Measurements from ENCODE around the gene CDK19.
A peak's percentile ranks its signal among the peaks of the same experiment; 100 is the strongest.

The CDK19 gene

DNA sequence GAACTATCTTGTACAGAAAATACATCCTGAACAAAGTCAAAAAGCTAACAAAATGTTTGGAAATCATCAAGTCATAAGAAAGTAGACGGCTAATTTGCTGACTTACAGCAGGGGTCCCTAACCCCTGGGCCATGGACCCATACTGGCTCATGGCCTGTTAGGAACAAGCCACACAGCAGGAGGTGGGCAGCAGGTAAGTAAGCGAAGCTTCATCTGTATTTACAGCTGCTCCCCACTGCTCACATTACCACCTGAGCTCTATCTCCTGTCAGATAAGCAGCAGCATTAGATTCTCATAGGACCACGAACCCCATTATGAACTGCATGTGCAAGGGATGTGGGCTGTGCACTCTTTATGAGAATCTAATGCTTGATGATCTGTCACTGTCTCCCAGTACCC lies 115.5 kb downstream of the CDK19 start:
- Histone ChIP-seq H2BK15ac (ENCODE audit: low read length) (no peak overlapping the region), H2BK120ac (ENCODE audit: low read depth, low read length) (no peak overlapping the region), H3K27ac (replicated peaks; ENCODE audit: low read length) (no peak overlapping the region), H3K4me1 (ENCODE audit: control insufficient read depth in 2 of 2, insufficient read depth in 1 of 2, low read depth in 1 of 2, low read length in 2 of 2) (no peaks in the 10 kb centered on the region), H3K4ac (ENCODE audit: low read length) (no peak overlapping the region), H2AFZ (ENCODE audit: low read length) (no peak overlapping the region), H3K27me3 (ENCODE audit: control insufficient read depth in 3 of 3, insufficient read depth in 3 of 3, low read depth in 1 of 3, low read length in 3 of 3) (no peaks in the 10 kb centered on the region), H4K8ac (ENCODE audit: low read depth, low read length) (peak overlapping the region; percentile 50), H4K91ac (ENCODE audit: low read depth, low read length, poor library complexity) (no peak overlapping the region), H3K18ac (ENCODE audit: low read length) (no peak overlapping the region), H3K36me3 (replicated peaks in 1 of 2; ENCODE audit: control insufficient read depth in 2 of 2, insufficient read depth in 2 of 2, low read length in 2 of 2) (no peaks in the 10 kb centered on the region), H3K23ac (ENCODE audit: low read depth, low read length, poor library complexity) (no peak overlapping the region), H2BK12ac (ENCODE audit: low read length) (no peak overlapping the region), H3K4me3 (ENCODE audit: low read length in 2 of 2) (no peak overlapping the region), H2BK5ac (ENCODE audit: low read length) (no peak overlapping the region), H2AK5ac (ENCODE audit: low read depth, low read length) (no peak overlapping the region), H3K9me3 (replicated peaks in 1 of 2; ENCODE audit: control insufficient read depth in 2 of 2, insufficient read depth in 1 of 2, low read depth in 1 of 2, low read length in 2 of 2) (peaks cover 0 to 10% of the 10 kb centered on the region in 2 donors), H3K79me1 (ENCODE audit: low read depth, low read length) (peaks cover 2% of the 10 kb centered on the region), H3K9ac (ENCODE audit: low read depth, low read length, poor library complexity) (no peak overlapping the region), H3K14ac (ENCODE audit: low read length) (no peak overlapping the region), H3K4me2 (ENCODE audit: insufficient read depth, low read length, poor library complexity, severe bottlenecking) (no peak overlapping the region)
- DNase-seq (ENCODE audit: low spot score): no peak
- WGBS, 2 donors (ENCODE audit: extremely low coverage in 2 of 2, insufficient read length in 2 of 2, insufficient replicate concordance in 1 of 2): no CpG with 5 or more reads among the region's 3 CpGs

DNA sequence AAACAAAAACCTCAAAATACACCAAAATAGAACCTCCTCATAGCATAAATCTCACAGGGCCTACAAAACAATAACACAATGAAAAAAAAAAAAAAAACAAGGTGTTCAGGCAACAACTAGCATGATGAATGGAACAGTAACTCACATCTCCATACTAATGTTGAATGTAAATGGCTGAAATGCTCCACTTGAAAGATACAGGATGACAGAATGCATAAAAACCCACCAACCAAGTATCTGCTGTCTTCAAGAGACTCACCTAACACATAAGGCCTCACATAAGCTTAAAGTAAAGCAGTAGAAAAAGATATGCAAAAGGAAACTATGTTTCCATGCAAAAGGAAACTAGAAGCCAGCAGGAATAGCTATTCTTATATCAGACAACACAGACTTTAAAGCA lies 121.3 kb downstream of the CDK19 start:
- H2AK5ac ChIP-seq (ENCODE audit: low read depth, low read length): no peak overlapping the region
- no peak overlapping the region for H4K8ac ChIP-seq (ENCODE audit: low read depth, low read length)
- no peak overlapping the region for H3K23ac ChIP-seq (ENCODE audit: low read depth, low read length, poor library complexity)
- H3K4me3 ChIP-seq (ENCODE audit: low read length in 2 of 2): no peak overlapping the region
- peaks cover 0 to 10% of the 10 kb centered on the region in 2 donors for H3K9me3 ChIP-seq (replicated peaks in 1 of 2; ENCODE audit: control insufficient read depth in 2 of 2, insufficient read depth in 1 of 2, low read depth in 1 of 2, low read length in 2 of 2)
- no peak for DNase-seq (ENCODE audit: low spot score)
- H2BK120ac ChIP-seq (ENCODE audit: low read depth, low read length): no peak overlapping the region
- H3K9ac ChIP-seq (ENCODE audit: low read depth, low read length, poor library complexity): no peak overlapping the region
- H4K91ac ChIP-seq (ENCODE audit: low read depth, low read length, poor library complexity): no peak overlapping the region
- no peak overlapping the region for H3K27ac ChIP-seq (replicated peaks; ENCODE audit: low read length)
- H3K79me1 ChIP-seq (ENCODE audit: low read depth, low read length): no peaks in the 10 kb centered on the region
- no peak overlapping the region for H3K4ac ChIP-seq (ENCODE audit: low read length)
- no peak overlapping the region for H2BK15ac ChIP-seq (ENCODE audit: low read length)
- peaks cover 0 to 1% of the 10 kb centered on the region in 2 donors for H3K36me3 ChIP-seq (replicated peaks in 1 of 2; ENCODE audit: control insufficient read depth in 2 of 2, insufficient read depth in 2 of 2, low read length in 2 of 2)
- no peak overlapping the region for H3K14ac ChIP-seq (ENCODE audit: low read length)
- peaks cover 0 to 2% of the 10 kb centered on the region in 2 donors for H3K4me1 ChIP-seq (ENCODE audit: control insufficient read depth in 2 of 2, insufficient read depth in 1 of 2, low read depth in 1 of 2, low read length in 2 of 2)
- H3K4me2 ChIP-seq (ENCODE audit: insufficient read depth, low read length, poor library complexity, severe bottlenecking): no peak overlapping the region
- no peaks in the 10 kb centered on the region for H3K27me3 ChIP-seq (ENCODE audit: control insufficient read depth in 3 of 3, insufficient read depth in 3 of 3, low read depth in 1 of 3, low read length in 3 of 3)
- no peak overlapping the region for H2BK5ac ChIP-seq (ENCODE audit: low read length)
- no peak overlapping the region for H2AFZ ChIP-seq (ENCODE audit: low read length)
- H2BK12ac ChIP-seq (ENCODE audit: low read length): no peak overlapping the region
- no peak overlapping the region for H3K18ac ChIP-seq (ENCODE audit: low read length)

DNA sequence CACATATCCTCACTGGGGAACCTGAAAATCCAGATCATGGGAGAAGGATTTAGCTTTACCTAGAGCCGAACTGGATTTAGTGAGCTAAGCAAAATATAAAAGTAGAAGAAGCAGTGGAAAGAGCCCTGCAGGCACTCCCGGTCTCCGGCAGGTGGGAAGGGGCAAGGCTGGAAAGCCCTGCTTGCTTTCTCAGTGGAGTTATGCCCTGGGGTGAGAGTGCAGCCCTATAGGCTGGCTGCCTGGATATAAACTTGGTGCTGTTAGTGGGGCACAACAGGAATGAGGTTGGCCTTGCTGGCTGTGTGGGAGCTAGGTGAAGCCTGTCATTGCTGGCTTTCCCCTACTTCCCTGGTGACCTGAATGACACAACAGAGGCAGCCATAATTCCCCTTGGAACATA lies 122.0 kb downstream of the CDK19 start:
- Histone ChIP-seq H3K18ac (ENCODE audit: low read length) (no peak overlapping the region), H2AK5ac (ENCODE audit: low read depth, low read length) (no peak overlapping the region), H3K14ac (ENCODE audit: low read length) (no peak overlapping the region), H3K4me3 (ENCODE audit: low read length in 2 of 2) (no peak overlapping the region), H3K36me3 (replicated peaks in 1 of 2; ENCODE audit: control insufficient read depth in 2 of 2, insufficient read depth in 2 of 2, low read length in 2 of 2) (peaks cover 0 to 1% of the 10 kb centered on the region in 2 donors), H2BK120ac (ENCODE audit: low read depth, low read length) (no peak overlapping the region), H3K4me2 (ENCODE audit: insufficient read depth, low read length, poor library complexity, severe bottlenecking) (no peak overlapping the region), H3K27ac (replicated peaks; ENCODE audit: low read length) (no peak overlapping the region), H3K79me1 (ENCODE audit: low read depth, low read length) (no peaks in the 10 kb centered on the region), H3K9me3 (replicated peaks in 1 of 2; ENCODE audit: control insufficient read depth in 2 of 2, insufficient read depth in 1 of 2, low read depth in 1 of 2, low read length in 2 of 2) (peaks cover 0 to 8% of the 10 kb centered on the region in 2 donors), H3K23ac (ENCODE audit: low read depth, low read length, poor library complexity) (no peak overlapping the region), H2BK12ac (ENCODE audit: low read length) (no peak overlapping the region), H4K91ac (ENCODE audit: low read depth, low read length, poor library complexity) (no peak overlapping the region), H3K27me3 (ENCODE audit: control insufficient read depth in 3 of 3, insufficient read depth in 3 of 3, low read depth in 1 of 3, low read length in 3 of 3) (no peaks in the 10 kb centered on the region), H2BK5ac (ENCODE audit: low read length) (no peak overlapping the region), H4K8ac (ENCODE audit: low read depth, low read length) (no peak overlapping the region), H2BK15ac (ENCODE audit: low read length) (no peak overlapping the region), H2AFZ (ENCODE audit: low read length) (no peak overlapping the region), H3K4ac (ENCODE audit: low read length) (no peak overlapping the region), H3K4me1 (ENCODE audit: control insufficient read depth in 2 of 2, insufficient read depth in 1 of 2, low read depth in 1 of 2, low read length in 2 of 2) (peaks cover 0 to 2% of the 10 kb centered on the region in 2 donors), H3K9ac (ENCODE audit: low read depth, low read length, poor library complexity) (no peak overlapping the region)
- no CpG with 5 or more reads among the region's 3 CpGs for WGBS, 2 donors (ENCODE audit: extremely low coverage in 2 of 2, insufficient read length in 2 of 2, insufficient replicate concordance in 1 of 2)
- no peak for DNase-seq (ENCODE audit: low spot score)

DNA sequence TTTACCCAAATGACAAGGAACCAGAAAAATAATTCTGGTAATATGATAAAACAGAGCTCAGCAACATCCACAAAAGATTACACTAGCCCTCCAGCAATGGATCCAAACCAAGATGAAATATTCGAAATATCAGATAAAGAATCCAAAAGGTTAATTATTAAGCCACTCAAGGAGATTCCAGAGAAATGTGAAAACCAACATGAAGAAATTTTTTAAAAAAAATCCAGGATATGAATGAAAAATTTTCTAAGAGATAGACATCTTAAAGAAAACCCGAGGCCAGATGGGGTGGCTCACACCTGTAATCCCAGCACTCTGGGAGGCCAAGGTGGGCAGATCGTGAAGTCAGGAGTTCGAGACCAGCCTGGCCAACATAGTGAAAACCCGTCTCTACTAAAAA lies 124.4 kb downstream of the CDK19 start:
- Histone ChIP-seq H3K4me3 (ENCODE audit: low read length in 2 of 2) (no peak overlapping the region), H3K4ac (ENCODE audit: low read length) (no peak overlapping the region), H3K9me3 (replicated peaks in 1 of 2; ENCODE audit: control insufficient read depth in 2 of 2, insufficient read depth in 1 of 2, low read depth in 1 of 2, low read length in 2 of 2) (no peaks in the 10 kb centered on the region), H3K9ac (ENCODE audit: low read depth, low read length, poor library complexity) (no peak overlapping the region), H2AFZ (ENCODE audit: low read length) (no peak overlapping the region), H3K79me1 (ENCODE audit: low read depth, low read length) (no peaks in the 10 kb centered on the region), H2BK5ac (ENCODE audit: low read length) (no peak overlapping the region), H4K91ac (ENCODE audit: low read depth, low read length, poor library complexity) (no peak overlapping the region), H3K14ac (ENCODE audit: low read length) (no peak overlapping the region), H3K27ac (replicated peaks; ENCODE audit: low read length) (no peak overlapping the region), H3K36me3 (replicated peaks in 1 of 2; ENCODE audit: control insufficient read depth in 2 of 2, insufficient read depth in 2 of 2, low read length in 2 of 2) (peaks cover 0 to 1% of the 10 kb centered on the region in 2 donors), H3K23ac (ENCODE audit: low read depth, low read length, poor library complexity) (no peak overlapping the region), H3K4me1 (ENCODE audit: control insufficient read depth in 2 of 2, insufficient read depth in 1 of 2, low read depth in 1 of 2, low read length in 2 of 2) (peaks cover 0 to 2% of the 10 kb centered on the region in 2 donors), H2AK5ac (ENCODE audit: low read depth, low read length) (no peak overlapping the region), H4K8ac (ENCODE audit: low read depth, low read length) (no peak overlapping the region), H2BK12ac (ENCODE audit: low read length) (no peak overlapping the region), H3K18ac (ENCODE audit: low read length) (no peak overlapping the region), H2BK15ac (ENCODE audit: low read length) (no peak overlapping the region), H2BK120ac (ENCODE audit: low read depth, low read length) (no peak overlapping the region), H3K27me3 (ENCODE audit: control insufficient read depth in 3 of 3, insufficient read depth in 3 of 3, low read depth in 1 of 3, low read length in 3 of 3) (no peaks in the 10 kb centered on the region), H3K4me2 (ENCODE audit: insufficient read depth, low read length, poor library complexity, severe bottlenecking) (no peak overlapping the region)
- no CpG with 5 or more reads among the region's 5 CpGs for WGBS, 2 donors (ENCODE audit: extremely low coverage in 2 of 2, insufficient read length in 2 of 2, insufficient replicate concordance in 1 of 2)
- no peak for DNase-seq (ENCODE audit: low spot score)

Data from neuronal stem cell (in vitro differentiated cells).